SH-SY5Y (cell line): Measurements from ENCODE around the gene SYNGR3.

Experiments used
- GATA2 ChIP-seq: IDR thresholded peaks from 2 replicates; pipeline ENCODE4 v1.6.1; 2011; ENCODE audit warnings: mild to moderate bottlenecking, low read depth, low read length
- GATA3 ChIP-seq: IDR thresholded peaks from 2 replicates; pipeline ENCODE4 v1.6.1; 2011; ENCODE audit warnings: low read depth, mild to moderate bottlenecking, low read length, moderate library complexity

SYNGR3 gene

DNA sequence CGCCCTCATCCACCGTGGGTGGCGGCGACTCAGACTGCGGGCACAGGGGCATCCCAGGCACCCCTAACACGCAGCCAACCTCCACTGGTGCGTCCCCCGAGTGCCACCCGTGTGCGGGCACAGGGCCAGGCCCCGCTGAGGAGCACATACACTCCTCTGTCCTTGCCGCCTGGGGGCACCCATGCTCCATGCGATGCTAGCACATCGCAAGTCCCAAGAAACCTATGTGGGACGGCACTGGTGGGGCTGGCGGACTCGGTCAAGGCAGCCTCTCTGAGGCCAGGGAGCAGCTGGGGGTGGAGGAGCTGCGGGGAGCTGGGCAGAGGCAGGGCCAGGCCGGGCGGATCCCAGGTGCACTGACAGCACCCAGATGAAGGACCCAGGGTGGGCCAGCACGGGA lies 15.9 kb downstream of the SYNGR3 start:
- no peak for TF ChIP-seq GATA2
- TF ChIP-seq GATA3: no peak

DNA sequence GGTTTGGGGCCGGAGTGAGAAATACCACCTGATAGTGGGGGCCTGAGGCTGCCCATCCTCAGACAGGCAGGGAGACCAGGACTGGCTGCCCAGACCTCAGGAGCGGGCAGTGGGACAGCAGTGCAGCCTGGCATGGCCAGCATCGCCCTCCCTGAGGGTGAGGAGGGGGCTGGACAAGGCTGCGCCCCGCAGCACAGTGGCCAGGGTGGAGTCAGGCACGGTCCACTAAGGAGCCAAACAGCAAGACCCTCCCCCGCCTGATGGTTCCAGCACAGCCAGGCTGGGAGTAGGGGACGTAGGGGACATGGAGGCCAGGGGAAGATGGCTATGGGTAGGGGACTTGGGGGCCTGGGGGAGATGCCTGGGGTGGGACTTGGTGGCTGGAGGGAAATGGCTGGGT lies 16.5 kb downstream of the SYNGR3 start:
- TF ChIP-seq GATA3: no peak

DNA sequence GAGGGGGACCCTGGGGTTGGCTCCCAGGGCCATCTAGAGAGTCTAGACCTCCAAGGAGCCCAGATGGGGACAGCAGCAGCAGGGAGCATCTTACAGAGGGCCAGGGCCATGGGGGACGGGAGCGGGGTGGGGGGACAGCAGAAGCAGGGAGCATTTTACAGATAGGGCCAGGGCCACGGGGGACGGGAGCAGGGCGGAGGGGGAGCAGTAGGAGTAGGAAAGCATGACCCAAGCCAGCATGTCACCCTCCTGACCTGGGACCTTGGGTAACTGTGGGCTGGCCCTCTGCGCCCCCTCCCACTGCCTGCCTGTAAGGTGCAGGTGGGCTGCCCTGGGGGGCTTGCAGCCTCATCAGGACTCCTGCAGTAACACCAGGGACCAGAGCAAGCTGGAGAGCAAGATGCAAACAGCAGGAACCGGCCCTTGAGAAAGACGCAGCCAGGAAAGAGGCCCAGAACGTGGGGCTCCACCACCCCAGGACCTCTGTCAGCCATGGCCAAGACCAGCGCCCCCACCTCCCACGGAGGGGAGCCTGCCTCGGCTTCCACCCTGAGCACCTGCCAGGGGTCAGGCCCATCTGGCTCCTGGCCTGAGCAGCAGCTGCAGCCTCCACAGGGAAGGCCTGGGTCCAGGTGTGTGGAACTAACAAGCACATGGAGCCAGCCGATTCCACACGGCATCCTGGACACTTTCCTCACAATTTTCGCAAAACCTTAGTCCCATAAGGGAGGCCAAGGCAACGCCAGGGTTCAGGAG lies 17.5 kb downstream of the SYNGR3 start:
- TF ChIP-seq GATA3: no peak
- TF ChIP-seq GATA2: no peak

- no peak for TF ChIP-seq GATA3
Observed at GRCh38 chr16:2008009-2008526, 18.3 kb downstream of the SYNGR3 start.

- TF ChIP-seq GATA3: no peak
- TF ChIP-seq GATA2: no peak
Observed at GRCh38 chr16:2008631-2009163, 18.9 kb downstream of the SYNGR3 start.

DNA sequence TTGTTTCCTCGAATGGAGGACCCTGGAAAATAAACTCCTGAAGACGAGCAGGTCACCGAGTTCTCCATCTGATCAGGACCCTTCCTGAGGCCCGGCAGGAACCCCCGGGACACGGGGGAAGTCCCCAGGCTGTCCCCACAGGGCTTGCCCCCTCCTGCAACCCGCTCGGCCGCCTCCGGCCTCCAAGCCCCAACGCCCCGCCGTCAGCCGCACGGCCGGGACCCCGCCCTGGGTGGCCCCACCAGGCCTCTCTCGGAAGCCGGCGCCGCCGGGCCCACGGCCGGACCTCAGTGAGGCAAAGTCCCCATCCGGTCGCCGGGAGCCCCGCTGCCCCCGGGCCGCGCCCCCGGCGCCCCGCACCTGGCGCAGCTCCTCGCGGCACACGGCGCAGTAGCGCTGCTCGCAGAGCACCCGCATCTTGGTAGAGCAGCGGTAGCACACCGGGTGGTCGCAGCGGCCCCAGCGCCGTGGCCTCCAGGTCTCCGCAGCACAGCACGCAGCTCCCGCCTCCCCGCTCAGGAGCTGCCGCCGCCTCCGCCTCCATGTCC lies 19.5 kb downstream of the SYNGR3 start:
- no peak for TF ChIP-seq GATA2
- TF ChIP-seq GATA3: no peak

GRCh38 chr16:2009791-2010510 lies 20.2 kb downstream of the SYNGR3 start, which contains the start of gene ZNF598:
TSS of gene ZNF598 (minus strand) at chr16:2009821.
- TF ChIP-seq GATA2 (no peak), GATA3 (no peak)

GRCh38 chr16:2013527-2013926 lies 23.8 kb downstream of the SYNGR3 start:
- TF ChIP-seq GATA3 (no peak), GATA2 (no peak)

GRCh38 chr16:2015117-2015946 lies 25.6 kb downstream of the SYNGR3 start:
- TF ChIP-seq GATA2 (no peak), GATA3 (no peak)

DNA sequence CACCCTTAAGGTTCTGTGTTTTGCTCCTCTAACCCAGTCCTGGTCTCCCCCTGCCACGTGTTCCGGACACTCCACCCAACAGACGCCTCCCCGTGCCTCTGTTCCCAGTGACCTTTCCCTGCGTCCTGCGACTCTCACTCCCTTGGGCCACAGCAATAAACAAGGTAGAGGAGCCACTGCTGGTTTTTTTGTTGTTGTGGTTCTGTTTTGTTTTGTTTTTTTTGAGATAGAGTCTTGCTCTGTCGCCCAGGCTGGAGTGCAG lies 26.1 kb downstream of the SYNGR3 start:
- TF ChIP-seq GATA3: no peak

GRCh38 chr16:2016407-2016922 lies 26.7 kb downstream of the SYNGR3 start:
- TF ChIP-seq GATA3: no peak
- TF ChIP-seq GATA2: no peak

- no peak for TF ChIP-seq GATA3
- TF ChIP-seq GATA2: no peak
Observed at GRCh38 chr16:2019518-2019920, 29.7 kb downstream of the SYNGR3 start, which contains the start of gene NPW. TSS of gene NPW (plus strand) at chr16:2019785.

DNA sequence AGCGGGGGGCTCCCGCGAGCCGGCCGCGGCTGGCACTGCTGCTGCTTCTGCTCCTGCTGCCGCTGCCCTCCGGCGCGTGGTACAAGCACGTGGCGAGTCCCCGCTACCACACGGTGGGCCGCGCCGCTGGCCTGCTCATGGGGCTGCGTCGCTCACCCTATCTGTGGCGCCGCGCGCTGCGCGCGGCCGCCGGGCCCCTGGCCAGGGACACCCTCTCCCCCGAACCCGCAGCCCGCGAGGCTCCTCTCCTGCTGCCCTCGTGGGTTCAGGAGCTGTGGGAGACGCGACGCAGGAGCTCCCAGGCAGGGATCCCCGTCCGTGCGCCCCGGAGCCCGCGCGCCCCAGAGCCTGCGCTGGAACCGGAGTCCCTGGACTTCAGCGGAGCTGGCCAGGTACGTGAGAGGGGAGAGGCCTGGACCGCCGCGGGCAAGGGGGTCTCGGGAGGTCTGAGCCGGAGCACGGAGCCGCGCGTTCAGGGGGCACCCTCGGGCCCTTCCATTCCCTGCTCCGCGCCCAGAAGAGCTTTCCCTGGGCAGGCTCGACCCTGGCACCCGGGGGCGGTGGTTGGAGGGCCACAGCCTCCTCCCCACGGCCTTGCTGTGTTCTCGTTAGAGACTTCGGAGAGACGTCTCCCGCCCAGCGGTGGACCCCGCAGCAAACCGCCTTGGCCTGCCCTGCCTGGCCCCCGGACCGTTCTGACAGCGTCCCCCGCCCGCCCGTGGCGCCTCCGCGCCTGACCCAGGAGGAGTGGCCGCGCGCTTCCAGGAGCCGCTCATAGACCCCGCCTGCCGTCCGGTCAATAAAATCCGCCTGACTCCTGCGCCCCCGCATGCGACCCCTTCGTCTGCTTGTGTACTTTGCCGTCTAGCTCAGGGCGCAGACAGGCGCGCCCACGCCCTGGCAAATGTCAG lies 30.4 kb downstream of the SYNGR3 start:
- TF ChIP-seq GATA3: no peak
- TF ChIP-seq GATA2: no peak
